GM19463 (cell line): Measurements from ENCODE around the gene TP53I13.

Experiments used
- ATAC-seq: cut with Tn5 transposase; IDR thresholded peaks from one replicate; pipeline ENCODE4 v1.9.1; 2021; ENCODE audit warnings: mild to moderate bottlenecking, moderate library complexity; ENCODE audit not compliant: unreplicated experiment

The TP53I13 gene

GRCh38 chr17:29613856-29614255 is 45.4 kb downstream of the TP53I13 start:
- no peak for ATAC-seq

DNA sequence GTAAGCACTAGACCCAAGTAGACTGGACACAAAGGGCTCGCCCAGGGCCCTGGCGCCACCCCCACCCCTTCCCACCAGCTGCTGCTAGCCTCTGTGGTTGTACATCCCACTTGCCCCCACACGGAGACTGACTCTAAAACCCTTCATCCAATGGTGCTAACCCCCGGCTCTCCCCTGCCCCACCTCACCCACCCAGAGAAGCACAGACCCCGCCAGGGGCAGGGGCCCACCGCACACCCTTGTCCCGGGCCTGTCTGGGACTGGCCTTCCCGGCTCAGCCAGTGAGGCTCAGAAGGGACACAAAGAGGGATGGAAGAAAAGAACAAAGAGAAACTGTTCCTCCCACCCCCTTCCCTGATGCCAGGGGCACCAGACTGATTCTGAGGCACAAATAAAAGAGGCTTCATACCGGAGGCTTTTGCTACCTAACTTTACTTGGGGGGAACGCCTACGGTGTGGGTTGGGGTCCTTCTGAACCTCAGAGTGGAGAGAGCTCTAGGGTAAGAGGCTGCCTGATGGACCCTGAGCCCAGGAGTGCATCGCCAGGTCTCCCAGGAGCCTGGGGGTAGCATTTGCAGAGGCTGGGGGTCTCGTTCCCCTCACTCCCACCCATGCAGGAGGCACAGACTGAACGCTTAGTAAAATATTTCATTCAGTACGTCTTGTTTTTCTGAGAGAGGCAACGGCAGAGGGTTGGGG is 46.0 kb downstream of the TP53I13 start:
- no peak for ATAC-seq

GRCh38 chr17:29615048-29615385 is 46.5 kb downstream of the TP53I13 start:
- ATAC-seq, result no peak

DNA sequence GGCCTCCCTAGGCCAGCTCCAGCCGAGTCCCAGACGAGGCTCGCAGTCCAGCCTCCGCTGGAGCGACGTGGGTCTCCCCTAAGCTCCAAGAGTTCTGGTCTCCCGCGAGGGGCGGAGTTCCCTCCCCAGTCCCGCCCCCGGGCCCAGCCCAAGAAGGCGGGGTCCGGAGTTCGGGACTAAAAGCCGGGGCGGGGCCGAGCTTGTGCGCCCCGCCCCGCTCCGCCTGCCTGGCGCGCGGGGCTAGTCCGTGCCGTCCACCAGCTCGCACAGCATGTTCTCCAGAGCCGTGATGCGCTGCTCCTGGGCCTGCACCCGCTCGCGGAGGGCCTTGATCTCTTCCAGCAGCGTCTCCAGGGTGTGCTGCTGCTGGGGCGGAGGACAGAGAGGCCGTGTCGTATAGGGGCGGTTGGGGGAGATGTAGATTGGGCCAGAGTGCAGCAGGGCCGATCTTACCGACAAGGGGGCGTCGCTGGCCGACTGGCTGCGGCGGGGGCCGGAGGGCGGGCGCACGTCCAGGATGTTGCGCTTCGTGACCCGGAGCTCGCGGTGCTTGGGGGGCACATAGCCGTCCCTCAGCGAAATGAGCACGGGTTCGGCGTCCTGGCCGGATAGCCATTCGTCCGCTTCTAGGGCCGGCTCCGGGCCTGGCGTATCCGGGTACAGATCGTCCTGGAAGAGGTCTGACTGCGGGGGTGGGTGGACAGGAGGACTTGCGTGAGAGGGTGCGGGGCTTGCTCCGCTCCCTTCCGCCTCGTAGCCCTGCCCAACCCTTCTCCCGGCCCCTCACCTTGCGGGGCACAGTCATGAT is 47.2 kb downstream of the TP53I13 start:
- ATAC-seq, result peak; percentile 58

- no peak for ATAC-seq
Observed at GRCh38 chr17:29616300-29617048, 48.0 kb downstream of the TP53I13 start.

DNA sequence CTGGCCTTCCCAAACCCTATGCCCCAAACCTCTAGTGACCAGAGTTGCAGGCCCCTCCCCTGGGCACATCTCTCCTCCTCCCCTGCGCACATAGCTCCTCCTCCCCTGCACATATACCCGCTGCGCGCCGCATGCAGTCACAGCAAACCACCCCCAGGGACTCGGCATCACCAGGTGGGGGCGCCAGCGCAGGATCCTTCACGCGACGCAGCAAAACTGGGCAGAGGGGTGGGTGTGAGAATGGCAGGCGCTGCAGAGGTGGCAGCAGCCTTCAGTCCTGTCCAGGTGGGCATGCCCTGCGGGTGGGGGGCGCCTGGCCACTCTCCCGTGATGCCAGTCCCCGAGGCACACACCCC is 48.6 kb downstream of the TP53I13 start:
- ATAC-seq, result no peak

GRCh38 chr17:29617481-29618271 is 49.2 kb downstream of the TP53I13 start:
- no peak for ATAC-seq

DNA sequence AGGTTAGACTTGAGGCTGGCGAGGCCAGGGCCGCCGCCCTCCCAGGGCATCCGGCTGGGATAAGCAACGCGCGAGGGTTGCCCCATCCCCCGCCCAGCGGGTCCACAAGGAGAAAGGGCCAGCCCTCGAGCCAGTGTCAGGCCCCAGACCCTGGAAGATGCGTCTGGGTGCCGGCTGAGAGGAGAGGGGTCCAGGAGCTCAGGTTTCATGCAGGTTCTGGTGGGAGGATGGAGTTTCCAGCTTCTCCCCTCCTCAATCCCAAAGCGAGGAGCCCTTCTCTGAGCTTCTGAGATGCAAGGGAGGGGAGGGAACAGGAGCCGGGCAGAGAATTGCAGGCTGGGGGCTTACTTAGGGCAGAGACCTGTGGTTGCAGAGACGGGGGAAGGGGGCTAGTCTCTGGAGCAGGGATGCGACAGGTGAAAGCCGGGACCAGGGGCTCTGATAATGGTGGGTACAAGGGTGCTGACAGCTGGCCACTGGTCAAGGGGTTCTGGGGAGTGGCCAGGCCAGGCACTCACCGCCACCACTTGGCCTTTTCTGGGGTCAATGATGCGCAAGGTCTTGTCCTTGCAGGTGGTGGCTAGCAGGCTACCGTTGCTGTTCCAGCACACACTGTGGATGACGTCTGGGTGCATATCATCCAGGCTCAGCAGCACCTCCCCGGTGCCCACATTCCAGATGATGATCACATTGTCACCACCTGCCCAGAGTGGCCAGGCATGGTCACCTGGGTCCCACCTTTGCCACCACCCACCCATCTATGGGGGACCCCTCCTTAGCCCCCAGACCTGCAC is 50.0 kb downstream of the TP53I13 start:
- ATAC-seq, result no peak

- ATAC-seq, result no peak
Observed at GRCh38 chr17:29619251-29619650, 50.8 kb downstream of the TP53I13 start.

GRCh38 chr17:29620271-29620670 is 51.8 kb downstream of the TP53I13 start:
- ATAC-seq, result no peak

DNA sequence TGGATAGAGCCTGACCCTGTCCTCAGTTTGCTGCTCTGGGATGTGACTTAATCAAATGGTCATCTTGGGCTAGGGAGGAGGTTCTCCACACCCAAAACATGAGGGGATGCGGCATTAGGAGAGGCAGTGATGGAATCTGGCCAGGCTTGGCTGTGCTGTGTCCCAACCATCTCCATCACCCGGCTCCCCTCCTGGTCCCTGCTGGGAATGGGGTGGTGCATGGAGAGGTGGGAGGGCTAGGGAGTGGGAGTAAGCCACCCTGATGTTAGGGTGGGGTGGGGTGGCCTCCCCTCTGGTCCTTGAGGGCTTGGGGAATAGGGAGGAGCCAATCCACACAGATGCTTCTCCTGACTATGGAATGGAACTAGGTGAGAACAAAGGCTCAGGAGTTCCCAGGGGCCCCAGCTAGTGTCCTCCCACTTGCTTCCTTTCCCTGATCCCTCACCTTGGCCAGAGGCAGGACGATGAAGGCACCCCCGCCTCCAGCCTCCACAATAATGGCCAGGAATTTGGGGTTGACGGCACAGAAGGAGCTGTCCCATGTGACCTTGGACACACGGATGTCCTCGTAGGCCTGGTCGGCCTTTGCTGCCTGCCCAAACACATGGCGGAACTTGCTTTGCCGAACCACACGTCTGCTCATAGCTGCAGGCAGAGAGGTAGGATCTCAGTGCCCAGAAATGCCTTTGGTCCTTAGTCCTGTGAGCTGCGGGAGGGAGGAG is 52.4 kb downstream of the TP53I13 start:
- ATAC-seq, result no peak

- no peak for ATAC-seq
Observed at GRCh38 chr17:29621751-29622194, 53.3 kb downstream of the TP53I13 start.
